GM18861 (cell line): ENCODE data around the gene GIMAP6.
"Not testable (repeated sequence)": the region's sequence is repeated elsewhere in the genome, so short reads cannot be mapped to it uniquely, and the experiment has no call there.

ENCODE experiments used
- ATAC-seq: cut with Tn5 transposase; IDR thresholded peaks from one replicate; pipeline ENCODE4 v1.9.1; 2021; ENCODE audit not compliant: unreplicated experiment

GIMAP6 gene

DNA sequence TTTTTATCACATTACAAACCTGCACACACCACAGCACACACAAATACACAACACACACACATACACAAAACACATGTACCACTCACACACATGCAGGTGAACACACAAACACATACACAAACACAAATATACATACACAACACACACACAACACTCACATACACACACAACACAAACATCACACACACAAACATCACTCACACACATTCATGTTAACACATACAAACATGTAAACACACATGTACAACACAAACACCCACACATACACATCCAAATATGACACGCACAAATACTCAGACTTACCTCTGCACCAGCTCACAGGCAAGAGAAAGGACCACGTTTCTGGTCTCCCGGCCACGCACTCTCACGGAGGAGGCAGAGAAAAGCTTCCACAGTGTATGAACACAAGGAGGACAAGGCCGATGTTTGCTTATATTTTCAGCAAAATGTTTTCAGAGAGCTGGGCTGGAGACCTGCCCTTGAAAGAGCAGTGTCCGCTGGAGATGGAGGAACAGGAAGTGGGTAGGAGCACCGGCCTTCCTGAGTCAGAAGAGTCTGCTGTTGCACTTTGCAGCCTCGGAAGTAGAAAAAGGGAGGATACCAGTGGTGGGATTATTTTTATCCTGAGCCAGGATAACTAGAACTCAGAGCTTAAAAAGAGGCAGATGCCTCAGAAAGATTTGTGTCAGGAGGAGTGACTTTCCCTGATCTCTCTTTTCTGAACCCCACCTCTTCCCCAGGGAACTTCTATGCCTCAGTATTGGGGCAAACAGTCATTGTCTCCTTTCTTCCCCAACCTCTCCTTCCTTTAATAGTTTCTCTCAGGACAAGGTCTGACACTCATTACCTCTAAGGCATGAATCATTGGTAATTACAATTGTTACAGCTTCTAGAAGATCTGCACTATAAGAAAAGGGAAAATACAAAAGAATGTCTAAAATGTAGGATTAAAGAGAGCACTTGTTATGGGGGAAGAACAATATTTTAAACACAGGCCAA lies at the start of gene GIMAP6:
GIMAP6 (minus strand) TSS at position 520 of the 999 bp plus-strand sequence. CDS start 2,243 bp downstream, outside the sequence.
- ATAC-seq = no peak

DNA sequence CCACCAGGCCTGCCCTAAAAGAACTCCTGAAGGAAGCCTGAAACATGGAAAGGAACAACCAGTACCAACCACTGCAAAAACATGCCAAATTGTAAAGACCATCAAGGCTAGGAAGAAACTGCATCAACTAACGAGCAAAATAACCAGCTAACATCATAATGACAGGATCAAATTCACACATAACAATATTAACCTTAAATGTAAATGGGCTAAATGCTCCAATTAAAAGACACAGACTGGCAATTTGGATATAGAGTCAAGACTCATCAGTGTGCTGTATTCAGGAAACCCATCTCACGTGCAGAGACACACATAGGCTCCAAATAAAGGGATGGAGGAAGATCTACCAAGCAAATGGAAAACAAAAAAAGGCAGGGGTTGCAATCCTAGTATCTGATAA lies 48.2 kb upstream of the GIMAP6 start:
- not testable (repeated sequence) for ATAC-seq

DNA sequence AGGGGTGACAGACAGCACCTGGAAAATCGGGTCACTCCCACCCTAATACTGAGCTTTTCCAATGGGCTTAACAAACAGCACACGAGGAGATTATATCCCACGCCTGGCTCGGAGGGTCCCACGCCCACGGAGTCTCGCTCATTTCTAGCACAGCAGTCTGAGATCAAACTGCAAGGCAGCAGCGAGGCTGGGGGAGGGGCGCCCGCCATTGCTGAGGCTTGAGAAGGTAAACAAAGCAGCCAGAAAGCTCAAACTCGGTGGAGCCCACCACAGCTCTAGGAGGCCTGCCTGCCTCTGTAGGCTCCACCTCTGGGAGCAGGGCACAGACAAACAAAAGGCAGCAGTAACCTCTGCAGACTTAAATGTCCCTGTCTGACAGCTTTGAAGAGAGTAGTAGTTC lies 46.4 kb upstream of the GIMAP6 start:
- not testable (repeated sequence) for ATAC-seq

DNA sequence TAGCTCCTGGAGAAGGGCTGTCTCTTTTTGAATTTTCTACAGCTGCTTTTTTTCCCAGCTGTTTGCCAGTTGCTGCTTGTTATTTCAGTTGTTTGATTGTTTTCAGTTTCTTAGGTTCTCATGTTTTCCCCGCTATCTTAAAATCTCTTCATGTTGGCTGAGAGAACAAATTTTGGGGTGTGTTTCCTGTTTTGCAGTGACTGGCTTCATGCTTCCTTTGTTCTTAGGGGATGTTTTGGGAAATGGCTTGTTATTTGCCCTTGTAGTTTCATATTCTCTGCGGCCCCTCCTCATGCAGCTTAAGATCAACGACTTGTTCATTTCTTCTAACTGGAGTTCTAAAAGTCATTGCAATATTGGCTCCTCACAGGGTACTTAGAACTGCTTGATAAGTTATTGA lies 44.7 kb upstream of the GIMAP6 start:
- not testable (repeated sequence) for ATAC-seq

DNA sequence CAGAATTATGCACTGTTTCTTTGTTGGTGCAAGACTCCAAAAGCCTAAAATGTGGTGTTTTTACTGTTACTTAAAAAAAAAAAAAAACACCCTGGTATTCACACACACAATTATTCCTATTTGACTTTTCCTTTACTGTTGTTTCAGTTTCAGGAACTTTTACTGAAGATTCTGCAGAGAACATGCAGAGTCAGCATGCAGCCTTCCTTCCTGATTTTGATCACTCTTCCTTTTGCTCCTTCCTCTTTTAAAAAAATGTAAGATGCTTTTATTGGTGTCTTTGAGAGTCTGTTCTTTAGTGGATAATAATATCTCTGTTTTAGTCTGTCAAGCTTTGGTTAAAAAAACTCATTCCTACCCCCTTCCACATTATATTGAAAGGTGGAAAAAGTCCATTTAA lies 44.1 kb upstream of the GIMAP6 start:
- not testable (repeated sequence) for ATAC-seq

DNA sequence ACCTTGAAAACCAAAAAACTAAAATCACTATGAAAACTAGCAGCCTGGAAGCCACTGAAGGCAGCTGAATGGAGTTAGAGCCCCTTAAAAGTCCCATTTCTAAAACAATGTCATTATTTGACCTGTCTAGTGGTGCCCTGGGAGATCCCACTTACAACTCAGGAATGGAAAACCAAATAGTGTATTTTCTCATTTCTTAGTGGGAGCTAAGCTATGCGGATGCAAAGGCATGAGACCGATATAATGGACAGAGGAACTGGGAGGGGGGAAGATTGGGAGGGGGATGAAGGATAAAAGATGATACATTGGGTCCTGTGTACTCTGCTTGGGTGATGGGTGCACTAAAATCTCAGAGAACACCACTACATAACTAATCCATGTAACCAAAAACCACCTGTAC lies 43.5 kb upstream of the GIMAP6 start:
- no peak for ATAC-seq

DNA sequence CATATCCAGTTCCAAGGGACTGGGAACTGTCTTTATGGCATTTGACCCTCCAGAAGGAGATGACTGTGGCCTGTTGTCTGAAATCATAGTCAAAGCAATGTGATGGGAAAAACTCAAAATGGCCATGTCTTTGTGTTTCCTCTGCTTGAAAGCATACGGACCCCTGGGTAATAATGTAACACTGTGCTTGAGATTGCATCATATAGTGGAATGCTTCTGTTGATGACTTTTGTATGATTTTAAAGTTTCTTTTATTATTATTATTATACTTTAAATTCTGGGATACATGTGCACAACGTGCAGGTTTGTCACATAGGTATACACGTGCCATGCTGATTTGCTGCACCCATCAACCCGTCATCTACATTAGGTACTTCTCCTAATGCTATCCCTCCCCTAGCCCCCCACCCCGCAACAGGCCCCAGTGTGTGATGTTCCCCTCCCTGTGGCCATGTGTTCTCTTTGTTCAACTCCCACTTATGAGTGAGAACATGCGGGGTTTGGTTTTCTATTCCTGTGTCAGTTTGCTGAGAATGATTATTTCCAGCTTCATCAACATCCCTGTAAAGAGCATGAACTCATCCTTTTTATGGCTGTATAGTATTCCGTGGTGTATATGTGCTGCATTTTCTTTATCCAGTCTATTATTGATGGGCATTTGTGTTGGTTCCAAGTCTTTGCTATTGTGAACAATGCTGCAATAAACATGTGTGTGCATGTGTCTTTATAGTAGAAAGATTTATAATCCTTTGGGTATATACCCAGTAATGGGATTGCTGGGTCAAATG lies 39.8 kb upstream of the GIMAP6 start:
- not testable (repeated sequence) for ATAC-seq

DNA sequence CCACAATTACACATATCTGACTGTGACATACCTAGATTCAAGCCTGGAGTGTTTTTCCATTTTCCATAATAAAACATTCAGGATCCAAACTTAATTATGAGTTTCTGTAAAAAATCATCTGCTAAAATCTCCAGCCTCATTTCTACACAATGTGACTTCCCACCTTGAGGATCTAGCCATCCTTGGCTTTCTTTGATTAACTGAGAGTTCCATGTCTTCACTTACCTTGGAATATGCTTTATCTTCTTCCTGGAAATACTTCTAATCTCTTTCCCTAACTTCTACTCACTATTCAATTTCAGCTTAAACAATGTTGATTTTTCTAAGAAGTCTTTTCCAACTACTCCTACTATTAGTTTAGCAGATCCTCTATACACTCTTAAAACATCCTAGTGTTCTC lies 36.8 kb upstream of the GIMAP6 start:
- ATAC-seq = no peak

DNA sequence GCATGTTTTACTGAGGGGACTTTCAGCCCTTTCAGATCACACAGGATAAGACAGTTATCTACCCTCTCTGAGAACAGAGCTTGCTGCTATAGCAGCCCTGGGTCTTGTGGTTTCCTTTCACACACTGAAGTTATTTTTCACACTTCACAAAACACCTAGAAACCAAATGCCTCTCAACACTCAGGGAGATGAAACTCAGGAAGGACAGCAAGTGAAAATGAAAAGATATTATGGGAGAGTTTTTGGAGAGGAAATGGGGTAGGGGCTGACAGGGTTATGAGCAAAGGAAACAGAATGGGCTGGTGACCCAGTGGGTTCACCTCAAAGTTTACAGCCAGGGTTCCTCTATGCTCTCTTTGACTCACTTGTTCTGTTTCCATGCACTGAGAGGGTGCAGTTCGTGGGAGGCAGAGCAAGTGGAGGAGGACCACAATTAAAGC lies 36.3 kb upstream of the GIMAP6 start:
- peak; percentile 80 for ATAC-seq

DNA sequence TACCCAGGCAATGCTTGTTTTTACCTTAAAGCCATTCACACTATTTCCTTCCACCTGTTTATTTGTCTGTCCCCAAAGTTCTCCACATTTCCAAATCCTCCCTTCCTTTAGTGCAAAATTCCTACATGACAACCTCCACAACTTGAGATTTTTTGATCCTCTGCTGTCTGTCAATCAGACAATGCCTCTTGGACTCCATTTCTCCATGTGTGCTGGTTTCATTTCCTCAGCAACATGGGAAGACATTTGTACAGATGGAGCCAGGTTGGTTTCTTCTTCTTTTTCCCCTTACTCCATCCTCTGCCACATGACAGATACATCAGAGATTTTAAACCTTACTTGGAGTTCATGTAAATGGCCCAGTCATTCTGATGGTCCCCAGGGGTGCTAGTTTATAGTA lies 34.2 kb upstream of the GIMAP6 start:
- ATAC-seq = no peak

DNA sequence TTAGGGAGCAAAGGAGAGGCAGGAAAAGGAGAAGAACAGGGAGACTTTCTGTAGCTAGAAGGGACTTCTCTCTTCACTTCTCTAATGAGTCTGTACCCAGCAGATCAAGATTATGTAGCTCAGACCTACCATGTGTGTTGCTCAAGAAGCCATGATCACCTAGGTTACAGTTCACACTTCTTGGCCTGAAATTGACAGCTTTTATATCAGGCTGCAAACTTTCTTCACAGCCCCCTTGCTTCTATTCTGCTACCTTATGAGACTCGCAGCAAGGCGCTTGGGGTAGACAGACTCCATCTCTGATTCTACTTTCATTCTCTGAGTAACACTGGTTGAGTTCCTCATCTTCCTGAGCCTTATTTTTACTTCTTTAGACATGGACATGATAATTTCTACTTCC lies 33.7 kb upstream of the GIMAP6 start:
- no peak for ATAC-seq

DNA sequence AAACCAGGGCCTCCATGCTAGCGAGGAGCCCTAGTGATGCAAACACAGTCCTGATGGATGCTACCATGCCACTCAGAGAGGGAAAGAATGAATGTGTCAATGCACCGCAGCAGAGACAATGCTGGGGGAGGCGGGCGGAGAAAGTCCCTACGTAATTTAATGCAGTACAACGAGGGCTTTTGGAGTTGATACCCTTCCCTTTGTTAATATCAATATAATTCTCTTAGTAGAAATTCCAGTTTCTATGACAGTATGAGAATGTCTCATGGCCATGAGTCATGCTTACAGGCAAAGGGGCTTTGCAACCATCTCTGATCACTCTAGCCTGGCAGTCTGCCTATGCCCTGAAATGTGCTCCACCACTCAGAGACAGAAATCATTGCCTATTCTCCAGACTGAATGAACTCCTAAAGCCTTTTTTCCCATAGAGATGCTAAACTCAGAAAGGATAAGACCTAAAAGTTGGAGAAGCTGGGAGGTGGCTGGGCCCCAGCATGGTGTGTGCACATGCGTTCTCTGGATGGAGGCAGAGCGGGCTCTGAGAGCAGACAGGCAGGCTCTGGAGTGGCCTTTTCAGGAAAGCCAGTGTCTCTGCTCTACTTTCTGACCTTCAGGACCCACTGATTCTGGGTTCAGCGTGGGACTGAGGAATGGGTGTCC lies 33.0 kb upstream of the GIMAP6 start:
- no peak for ATAC-seq

DNA sequence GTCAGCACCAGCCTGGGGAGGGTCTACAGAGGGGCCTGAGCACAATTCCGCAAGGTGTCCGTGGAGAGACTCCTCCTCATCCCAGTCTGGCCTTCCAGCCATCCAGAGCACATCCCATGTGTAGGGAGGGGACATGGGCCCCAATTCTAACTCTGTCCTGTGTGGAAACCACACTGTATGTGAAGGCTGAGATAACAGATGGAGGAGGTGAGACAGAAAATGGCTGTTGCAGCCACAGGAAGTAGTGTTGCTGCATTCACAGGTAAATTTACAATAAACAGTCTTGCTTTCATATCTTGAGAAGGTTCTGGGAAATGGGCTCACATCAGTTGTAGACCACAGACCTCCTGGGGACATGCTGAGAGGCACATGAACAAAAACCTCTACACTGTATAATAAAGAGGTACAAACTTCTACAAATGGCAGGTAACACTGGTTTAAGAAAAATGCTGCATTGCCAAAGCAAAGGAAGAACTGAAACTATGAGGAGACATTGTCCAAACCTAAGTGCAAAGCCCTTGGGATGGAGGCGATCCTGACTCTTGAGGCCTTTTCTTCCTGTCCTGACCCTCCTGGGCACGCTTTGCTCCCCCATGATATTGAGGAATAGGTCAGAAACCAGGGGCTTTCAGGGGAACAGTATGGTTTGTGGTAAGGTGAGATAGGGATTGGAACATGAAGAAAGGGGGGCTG lies 31.8 kb upstream of the GIMAP6 start:
- ATAC-seq = peak; percentile 32

DNA sequence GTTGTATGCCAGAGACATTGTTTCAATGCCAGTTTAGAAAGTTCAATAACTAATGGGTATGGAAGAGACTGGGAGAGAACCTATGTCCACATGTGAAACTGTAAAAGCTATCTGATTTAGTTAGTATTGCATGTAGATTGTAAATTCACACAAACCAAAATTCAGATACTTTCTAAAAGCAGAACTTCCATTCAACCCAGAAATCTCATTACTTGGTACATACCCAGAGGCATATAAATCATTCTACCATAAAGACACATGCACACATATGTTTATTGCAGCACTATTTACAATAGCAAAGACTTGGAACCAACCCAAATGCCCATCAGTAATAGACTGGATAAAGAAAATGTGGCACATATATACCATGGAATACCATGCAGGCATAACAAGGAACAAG lies 30.6 kb upstream of the GIMAP6 start:
- ATAC-seq = not testable (repeated sequence)

DNA sequence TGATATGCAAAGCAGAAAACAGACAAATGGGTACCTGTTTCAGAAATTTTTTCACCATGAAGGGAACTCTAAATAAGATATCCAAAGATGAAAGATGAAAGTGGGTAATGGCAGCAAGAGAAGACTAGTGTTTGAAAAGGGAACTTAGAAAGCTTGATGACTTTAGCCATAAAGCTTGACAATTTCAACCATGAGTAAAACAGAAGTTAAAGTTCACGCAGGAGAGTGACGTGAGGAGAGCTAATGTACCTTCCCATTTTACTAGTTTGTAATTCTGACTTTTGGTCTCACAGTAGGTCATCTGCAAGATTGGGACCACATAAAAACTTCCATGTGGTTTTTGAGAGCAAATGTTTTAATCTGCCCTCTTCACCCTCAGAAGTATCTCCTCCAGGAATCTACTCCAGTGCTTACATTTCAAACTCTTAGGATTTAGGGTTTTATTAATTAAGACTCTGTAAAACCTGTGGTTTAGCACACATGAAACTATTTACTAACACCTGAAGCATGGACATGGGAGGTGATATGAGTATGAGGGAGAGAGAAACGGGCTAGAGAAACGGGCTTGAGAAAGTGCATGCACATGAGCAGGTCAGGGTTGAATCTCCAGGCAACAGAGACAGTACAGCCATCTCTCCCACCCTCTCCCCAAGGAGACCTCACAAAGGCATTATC lies 28.9 kb upstream of the GIMAP6 start:
- ATAC-seq = no peak

DNA sequence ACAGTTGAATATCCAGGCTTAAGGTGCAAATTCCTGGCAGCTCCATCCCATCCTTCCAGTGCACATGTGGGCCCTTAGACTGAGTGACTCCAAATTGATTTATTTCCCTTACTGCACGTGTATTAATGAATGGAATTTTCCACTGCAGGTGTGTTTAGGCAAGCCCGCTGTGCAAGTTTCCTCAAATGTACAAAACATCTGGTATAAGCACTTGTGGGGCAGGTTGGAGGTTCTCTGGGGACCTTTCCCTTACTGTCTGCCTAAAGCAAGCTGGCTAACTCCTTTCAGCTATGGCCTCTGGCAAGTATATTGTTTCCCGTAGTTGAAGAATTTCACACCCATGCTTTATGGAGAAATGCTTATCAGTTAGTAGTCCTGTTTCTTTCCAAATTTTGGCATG lies 25.3 kb upstream of the GIMAP6 start:
- ATAC-seq = no peak

DNA sequence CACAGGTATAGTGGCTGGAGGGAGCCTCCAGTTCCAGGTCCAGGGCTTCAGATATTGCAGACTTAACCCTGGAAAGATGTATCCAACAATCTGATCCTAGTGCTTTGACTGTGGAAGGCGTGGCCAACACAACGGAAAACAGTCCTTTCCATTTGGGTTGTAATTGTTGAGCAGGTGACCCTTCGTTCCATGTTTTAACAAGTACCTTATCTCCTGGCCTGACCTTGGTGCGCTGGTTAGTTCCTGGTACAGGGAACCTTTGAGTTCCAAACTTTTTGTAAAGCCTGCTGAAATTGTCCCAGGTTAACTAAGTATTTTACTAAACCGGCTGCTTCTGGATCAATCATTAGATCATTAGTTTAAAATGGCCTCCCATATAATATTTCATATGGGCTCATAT lies 23.9 kb upstream of the GIMAP6 start:
- no peak for ATAC-seq

DNA sequence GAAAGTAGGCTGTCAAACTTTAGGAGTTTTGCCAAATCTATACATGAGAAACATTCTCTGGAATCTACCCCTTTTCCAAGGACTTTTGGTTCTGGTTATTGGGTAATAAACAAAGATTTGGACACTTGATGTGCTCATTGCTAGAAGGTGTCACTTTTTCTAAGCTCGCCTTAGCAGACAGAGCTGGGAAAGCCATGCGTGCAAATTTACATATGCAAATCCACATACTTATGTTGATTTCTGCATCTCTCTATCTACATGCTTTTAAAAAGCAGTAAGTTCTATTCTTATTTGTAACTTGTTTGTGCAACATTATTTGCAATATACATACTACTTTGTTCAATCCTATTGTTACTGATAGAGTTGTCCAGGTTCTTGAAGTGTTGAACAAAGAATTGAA lies 22.5 kb upstream of the GIMAP6 start:
- no peak for ATAC-seq

DNA sequence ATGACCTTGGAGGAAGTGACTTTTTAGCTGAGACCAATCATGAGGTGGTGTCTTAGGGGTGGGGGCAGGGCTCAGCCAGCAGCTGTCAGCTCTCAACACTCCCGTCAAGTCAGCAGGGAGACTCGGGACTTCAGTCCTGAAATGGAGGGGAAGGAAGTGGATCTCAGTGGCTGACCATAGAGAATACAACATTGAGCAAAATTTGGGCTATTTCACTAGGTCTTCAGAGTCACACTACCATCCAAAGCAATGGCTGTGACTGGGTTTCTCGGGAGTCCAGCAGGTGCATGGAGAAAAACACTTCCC lies 16.8 kb upstream of the GIMAP6 start:
- no peak for ATAC-seq

DNA sequence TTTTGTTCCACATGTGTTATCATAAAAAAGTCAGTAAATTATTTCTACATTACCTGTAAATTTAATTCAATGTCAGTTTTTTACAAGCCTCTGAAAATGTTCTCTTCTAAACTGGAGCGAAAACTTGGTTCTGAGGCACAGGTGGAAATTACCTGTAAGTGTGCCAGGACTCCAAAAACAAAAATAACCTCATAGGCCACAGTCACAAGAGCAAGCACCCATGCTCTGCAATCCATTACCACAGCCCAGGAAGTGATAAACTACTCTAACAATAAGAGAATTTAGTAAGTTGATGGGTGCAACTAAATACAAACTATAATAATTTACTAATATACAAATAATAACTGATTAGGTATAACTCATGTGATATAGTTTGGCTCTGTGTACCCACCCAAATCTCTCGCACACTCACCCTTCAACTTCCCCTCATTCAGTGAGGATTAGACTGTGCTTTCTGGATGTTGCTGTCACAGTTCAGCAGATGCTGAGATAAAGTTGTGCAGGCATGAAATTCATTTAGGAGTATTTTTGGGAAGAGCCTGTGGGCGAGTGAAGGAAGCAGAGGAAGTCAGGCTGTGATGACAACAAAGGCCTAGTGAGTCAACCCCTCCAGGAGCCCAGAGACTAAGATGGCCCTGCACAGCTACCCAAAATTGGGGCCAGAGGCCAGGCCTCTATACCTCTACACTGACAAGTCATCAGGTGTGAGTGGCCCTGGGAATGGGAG lies 16.3 kb upstream of the GIMAP6 start:
- no peak for ATAC-seq
